NCI-H82 treated with DMSO at 0.1 percent for 48 hours (cell line): ENCODE data around the gene TRDMT1.

Experiments
- DNase-seq: peaks from one replicate; lab custom pipeline; 2025; ENCODE audit not compliant: unreplicated experiment; lab: John Stamatoyannopoulos, UW

Gene TRDMT1

DNA sequence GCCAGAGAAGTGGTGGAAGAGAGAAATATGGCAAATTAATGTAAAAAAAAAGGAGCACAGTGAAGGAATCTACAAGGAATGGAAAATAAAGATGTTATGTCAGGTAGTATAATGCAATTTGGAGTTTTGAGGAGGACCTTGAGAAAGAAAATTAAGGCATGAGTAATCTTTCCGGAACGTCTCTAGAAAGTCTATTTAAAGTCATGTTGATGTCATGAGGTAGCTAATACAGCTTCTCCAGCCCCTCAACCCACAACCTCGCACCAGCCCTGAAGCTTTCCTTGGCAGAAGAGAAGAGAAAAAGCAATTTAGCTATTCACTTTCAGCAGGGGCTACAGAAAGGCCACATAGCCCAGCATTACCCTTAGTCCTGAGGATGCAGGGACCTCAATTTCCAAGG is 22.5 kb downstream of the TRDMT1 start:
- no peak for DNase-seq

DNA sequence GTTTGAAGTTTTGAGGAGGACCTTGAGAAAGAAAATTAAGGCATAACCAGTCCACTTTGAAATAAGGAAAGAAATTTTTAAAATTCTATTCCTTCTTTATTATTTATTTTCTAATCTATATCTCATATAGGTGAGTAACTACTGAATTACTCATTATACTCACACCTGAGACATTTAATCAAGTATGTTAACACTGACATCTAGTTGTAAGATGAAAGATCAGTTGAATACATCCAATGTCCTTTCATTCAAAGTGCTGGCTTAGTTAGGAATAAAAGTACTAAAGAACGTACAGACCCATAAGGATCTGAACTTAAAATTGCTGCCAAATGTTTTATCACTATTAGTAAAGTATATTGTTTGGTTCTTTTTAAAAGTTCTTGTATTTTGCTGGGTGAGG is 23.5 kb downstream of the TRDMT1 start:
- DNase-seq = no peak

DNA sequence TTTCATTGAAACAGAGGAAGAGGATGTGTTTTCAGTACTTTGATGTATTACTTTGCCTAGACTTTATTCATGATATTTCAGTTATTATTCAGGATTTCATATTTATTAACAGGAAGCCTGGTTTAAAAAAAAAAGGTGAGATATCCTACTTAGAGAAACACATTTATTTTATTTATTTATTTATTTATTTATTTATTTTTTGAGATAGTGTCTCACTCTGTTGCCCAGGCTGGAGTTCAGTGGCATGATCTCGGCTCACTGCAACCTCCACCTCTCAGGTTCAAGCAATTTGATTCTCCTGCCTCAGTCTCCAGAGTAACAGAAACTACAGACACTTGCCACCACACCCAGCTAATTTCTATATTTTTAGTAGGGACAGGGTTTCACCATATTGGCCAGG is 24.5 kb downstream of the TRDMT1 start:
- DNase-seq = no peak

DNA sequence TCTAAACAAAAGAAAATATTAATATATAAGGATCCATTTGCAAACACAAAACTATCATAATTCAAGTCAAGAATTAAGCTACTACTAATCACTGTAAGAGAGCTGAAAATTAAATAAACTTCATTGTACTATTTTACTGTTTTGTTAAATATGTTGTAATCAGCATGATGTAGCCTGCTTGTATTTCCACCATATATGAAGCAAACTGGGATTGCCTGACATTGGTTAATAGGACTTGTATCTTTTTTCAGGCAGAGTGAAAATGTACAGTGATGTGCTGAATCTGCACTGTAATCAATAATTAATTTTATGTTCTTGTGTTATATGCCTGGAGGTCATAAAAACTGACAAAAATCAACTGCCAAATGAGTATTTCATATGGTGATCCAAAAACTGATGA is 25.4 kb downstream of the TRDMT1 start:
- no peak for DNase-seq

DNA sequence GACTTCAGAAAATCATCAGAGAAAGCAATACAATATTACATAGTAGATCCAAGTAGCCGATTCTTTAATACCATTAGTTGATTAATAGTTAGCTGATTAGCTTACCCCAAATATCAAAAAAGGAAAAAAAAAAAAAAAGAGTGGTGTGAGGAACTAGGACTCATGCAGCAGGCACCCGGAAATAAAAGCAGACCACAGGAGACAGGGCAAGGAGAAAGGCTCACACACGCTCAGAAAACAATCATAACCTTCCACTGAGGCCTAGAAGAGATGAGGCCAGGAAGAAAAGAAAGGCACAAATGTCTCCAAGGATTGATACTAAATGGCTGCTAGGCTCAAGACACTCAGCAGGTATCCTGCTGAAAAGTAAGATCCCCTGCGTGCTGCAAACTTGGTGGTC is 25.9 kb downstream of the TRDMT1 start:
- DNase-seq = no peak

DNA sequence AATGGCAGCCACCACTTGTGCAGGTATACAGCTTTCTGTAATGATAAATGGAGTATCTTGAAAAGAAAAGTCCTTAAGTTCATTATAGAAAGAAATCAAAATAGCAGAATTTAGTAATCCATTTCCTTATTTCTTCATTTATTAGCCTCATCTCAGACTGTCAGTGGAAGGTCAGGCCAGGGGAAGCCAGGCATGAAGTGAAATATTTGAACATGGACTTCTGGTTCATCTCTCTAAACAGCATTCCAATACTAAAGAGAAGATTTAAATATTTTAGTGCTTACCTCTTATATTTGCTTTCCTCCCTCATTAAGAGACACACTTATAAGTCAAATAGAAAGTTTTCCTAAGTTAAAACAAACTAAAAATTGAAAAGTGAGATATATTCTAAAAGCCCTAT is 26.8 kb downstream of the TRDMT1 start:
- no peak for DNase-seq

DNA sequence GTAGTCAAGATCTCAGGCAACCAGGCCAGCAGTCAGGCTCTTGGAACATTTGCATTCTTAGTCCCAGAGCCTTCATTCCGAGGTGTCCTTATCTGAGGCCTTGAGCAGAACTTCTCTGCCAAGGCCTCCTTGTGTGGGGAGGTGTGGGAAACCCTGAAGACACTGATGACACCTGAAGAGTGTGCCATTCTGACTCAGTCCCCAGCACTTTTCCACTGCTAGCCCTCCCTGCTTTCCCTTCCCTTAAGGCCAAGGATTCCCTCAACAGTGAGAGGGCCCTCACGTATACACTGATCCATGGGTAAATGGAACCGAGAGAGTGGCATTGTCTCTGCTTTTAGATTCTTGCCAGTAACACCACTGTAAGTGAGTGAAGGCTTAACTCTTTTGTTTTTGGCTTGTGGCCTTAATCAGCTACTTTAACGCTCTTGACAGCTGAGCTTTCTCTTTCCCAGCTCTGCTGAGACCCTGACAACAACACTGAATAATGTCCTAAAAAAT is 30.3 kb downstream of the TRDMT1 start:
- DNase-seq = no peak

DNA sequence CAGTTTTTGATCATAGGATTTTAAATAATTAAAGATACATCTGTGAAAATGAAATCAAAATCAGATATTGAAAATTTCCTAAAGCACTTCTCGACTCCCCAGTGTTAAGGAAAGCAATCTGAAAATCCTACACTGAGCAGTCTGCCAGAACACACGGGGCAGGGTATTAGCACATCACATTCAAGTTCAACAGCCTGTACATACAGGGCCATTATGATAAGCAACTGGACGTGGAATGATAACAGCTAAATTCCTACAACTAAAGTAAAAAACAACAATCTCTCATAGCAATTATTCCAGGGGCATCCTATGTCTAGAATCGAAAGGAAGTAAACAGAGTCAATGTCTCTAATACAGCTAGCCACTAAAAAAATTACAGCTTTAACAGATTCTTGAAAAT is 31.7 kb downstream of the TRDMT1 start:
- no peak for DNase-seq

DNA sequence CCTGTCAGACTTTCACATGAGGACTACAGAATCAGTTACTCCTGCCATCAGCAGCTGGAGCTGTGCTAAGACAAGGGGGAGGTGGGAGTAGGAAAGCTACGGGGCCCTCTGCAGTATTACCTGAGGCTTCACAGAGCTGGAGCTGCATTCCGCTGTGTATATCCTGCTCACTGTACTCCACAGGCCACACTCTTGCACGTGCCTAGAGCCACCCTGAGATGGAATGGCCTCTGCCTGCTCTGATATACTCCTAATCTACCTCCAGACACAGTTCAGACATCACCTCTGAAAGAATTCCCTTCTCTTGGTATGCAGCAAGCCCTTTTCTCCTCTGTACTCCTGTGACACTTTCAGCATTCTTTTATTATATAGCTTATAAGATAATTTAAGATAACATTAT is 34.8 kb downstream of the TRDMT1 start:
- no peak for DNase-seq

DNA sequence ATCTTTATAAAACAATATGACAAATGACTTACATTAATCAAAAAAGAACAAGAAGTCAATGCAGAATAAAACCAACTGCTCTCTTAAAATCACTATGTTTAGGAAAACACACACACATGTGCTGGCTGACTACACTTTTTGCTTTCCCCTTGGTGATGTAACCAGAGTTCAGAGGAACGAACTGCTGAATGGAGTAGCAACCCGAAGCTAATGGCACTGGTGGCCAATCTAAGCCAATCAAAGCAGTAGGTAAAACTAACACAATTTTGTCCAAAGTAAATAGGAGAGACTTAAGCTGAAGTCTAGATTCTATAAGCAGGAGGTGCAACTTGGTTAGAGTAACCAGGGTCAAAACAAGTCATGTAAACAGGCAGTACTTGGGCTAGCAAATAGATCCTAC is 38.6 kb downstream of the TRDMT1 start:
- DNase-seq = no peak

DNA sequence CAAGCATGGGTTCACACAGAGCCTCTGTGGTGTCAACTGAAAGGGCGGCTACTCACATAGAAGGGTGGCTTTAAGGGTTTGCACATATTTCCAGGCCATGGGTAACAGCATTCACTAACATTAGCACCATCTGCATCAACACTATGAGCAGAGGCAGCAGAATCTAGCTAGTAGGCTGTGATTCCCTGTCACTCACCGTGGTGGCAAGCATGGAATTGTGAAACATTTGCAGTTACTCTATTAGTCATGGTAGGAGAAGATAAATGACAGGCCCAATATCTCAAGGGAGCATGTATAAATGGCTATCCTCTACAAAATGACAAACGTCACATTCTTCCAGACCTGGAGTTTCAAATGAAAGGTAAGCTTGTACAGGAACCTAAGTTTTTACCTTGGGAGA is 39.7 kb downstream of the TRDMT1 start:
- no peak for DNase-seq

DNA sequence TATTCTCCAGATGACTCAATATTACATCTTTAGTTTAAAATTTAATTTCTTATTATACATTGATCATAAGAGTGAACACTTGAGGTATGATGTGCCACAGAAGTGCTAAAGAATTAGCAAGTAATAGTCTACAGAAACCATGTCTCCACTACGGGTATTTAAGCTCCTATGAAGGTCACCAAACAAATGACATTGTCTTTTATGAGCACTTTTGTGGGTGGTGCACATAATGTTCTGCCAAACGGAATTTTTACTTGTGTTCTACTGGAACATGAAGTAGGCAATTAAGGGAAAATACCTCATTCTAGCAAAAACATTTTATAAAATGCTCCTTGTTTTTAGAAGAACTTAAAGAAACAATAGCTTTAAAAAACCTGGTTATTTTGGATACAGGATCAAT is 44.4 kb downstream of the TRDMT1 start:
- no peak for DNase-seq

DNA sequence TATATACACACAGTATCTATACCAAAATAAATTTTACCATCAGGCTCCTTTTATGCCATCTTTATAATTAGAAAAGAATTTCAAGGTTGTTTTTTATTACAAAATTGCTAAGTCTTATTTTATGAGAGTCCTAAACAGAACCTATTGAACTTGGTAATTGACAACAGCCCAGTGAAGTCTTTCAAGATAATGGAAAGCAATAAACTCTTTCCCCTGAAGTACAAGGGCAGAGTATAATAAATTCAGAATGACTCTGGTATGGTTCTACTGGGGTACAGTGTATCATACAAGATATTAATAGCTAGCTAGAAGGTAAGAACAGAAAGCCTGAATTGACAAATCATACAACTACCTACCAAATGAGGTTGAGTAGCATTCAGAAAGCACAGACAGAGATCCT is 45.6 kb downstream of the TRDMT1 start:
- DNase-seq = no peak

DNA sequence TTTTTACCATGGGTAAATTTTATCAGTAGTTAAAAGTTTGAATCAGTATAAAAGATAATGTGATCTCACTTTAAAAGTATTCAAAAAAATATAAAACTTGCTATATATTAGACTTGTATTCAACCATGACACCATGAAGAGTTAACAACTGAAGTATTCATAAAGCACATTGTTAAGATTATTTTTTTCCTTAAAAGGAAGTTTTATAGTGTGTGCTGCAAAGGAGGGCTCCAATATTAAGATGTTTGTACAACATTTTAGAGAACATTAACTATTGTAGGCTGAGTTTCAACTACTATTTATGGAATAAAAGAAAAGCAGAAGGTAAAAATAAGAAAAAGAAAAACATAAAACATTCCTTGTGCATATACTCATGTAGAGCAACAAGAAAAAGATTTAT is 47.4 kb downstream of the TRDMT1 start:
- no peak for DNase-seq

DNA sequence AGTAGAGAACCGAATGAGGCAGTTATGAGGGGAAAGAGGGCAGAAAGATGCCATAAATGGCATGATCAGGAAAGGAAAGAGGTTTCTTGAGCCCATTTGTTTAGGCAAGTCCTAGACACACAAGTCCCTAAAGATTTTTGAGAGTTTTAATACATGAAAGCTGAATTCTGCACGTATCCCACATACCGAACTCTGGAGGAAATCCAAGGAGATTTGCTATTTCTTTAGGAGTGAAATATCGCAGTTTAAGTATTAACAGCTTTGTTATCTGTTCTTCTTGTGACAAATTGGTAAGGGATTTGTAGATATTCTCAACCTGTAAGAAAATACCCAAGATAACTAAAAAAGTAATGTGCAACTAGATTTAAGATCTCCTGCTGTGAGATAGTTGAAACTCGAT is 48.2 kb downstream of the TRDMT1 start:
- no peak for DNase-seq

DNA sequence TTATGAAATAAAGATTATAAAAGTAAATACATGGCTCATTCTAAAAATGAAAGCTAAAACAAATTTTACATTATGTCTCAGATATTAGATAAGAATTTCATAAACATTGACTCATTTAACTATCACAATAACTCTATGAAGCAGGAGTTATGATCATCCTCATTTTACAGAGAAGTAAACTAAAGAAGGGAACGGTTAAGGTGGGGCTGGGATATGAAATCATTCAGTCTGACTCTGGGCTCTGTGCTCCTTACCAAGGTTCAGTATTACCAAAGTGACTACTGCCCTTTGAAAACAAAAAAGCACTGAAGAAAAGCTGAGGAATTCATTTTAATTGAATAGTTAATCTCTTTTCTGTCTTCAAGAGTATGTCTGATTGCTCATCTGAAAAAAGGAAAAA is 49.8 kb downstream of the TRDMT1 start:
- DNase-seq = no peak

DNA sequence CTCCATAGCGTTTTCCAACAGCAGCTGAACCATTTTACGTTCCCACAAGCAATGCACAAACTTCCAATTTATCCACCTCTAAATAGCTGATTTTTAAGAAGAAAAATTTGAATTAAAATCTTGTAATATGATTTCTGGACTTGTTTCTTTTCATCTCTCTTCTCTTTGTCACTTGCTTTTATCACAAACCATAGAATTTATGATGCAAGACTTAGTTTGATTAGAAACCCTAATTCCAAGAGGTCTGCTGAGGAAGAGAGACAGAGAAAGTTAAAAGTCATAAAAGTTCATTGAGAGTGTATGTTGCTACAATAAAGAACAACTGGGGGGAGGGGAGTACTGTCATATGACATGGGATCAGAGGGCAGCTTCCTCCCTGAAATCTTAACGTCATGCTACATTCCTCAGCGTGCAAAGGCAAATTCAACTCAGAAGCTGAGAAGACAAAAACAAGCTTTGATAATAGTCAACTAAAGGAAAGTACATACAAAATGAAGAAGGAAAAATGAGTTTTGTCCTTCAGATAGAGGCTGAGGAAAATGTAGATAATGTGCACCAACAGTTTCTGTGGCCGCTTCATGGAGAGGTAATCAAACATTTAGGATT is 53.5 kb downstream of the TRDMT1 start:
- DNase-seq = no peak

DNA sequence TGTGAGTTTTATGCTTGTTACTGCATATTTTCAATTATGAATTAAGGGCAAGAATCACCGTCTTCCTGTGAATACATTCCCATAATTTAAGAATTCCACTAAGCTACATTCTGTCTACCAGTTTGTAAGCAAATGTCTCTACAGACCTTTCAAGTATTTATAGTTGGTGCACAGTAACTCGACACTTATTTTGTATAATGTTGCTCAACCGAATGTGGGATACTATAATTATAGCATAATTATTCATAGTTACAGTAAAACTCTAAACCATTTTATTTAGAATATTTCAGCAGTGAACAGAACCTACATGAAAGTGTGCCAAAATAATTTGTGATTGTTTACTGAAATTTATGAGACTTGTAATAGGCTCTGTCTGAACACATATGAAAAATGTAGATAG is 54.6 kb downstream of the TRDMT1 start:
- DNase-seq = no peak

DNA sequence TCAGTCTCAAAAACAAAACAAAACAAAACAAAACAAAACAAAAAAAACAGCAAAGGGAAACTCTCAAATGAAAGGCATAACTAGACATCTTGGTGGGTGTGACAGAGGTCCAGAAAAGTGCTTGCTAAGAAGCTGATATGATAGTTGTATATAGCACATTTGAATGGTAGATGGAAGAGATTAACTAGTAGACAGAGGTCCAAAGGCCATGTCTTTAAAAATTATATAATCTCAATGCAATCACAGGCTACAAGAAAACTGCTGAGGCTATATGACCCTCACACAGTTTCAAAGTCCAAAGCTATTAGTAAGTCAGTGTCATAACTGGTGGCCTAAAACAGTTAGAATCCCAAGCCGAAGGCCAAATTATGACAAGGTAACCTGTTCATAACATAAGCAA is 56.2 kb downstream of the TRDMT1 start:
- no peak for DNase-seq

DNA sequence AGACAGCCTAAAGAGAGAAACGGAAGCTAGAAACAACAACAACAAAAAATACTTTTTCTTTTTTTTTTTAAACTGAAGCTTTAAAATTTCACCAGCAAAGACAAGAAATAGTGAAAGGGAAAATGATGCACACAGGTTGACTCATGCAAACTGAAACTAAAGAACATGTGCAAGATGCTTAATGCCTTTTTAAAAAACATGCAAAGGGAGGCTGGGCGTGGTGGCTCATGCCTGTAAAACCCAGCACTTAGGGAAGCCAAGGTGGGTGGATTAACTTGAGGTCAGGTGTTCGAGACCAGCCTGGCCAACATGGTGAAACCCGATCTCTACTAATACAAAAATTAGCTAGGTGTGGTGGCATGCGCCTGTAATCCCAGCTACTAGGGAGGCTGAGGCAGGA is 56.7 kb downstream of the TRDMT1 start:
- no peak for DNase-seq

DNA sequence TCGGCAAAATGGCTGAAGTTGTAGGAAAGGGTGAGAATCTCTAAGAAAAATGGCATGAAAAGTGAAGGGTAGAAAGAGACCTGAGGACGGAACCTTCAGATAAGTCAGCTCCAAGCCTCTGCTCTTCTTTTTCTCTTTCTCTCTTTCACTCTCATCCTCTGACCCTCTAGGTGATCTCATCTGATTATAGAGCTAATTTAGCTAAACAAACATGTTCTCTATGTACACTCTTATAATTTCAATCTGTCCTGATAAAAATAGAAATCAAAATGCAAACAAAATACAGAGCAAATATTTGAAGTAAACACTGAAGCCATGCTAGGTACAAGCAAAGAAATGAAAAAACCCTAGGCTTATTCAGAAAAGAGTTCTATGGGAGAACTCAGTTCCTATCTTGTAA is 57.4 kb downstream of the TRDMT1 start:
- no peak for DNase-seq

DNA sequence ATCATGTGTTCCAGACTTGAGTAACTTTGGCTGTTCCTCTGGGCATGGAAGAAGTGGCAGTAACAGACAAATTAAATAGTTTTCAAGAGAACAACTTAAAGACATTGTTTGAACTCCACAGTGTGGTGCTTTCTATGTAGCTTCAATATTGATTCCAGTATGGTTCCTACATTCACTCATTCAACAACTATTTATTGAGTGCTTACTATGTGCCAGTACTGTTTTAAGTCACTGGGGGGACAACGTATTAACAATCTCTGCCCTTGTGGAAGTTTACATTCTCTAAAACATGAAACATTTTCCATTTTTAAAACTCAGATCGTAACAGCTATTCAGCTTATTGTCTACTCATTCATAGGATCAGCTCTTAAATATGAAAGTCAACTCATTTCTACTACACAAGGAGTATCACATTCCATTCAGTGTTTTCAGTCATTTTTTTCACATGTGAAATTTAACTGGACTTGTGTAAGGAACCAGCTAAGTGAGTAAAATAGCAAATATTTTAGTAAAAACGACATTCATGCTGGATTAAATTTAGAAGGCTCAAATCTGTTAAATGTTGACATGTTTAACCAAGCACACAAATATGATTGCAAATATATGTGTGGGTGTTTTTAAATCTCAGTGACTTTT is 58.3 kb downstream of the TRDMT1 start:
- DNase-seq = no peak
